Measurements from ENCODE around the gene ZNF397.

DNA sequence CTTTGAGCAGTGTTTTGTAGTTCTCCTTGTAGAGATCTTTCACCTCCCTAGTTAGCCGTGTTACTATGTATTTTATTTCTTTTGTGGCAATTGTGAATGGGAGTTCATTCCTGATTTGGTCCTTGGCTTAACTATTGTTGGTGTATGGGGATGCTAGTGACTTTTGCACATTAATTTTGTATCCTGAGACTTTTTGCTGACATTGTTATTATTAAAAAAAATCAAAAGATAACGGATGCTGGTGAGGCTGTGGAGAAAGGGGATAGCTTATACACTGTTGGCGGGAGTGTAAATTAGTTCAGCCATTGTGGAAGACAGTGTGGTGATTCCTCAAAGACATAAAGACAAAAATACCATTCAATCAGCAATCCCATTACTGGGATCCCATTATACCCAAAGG lies 17.0 kb upstream of the ZNF397 start:
- TF ChIP-seq POLR2A (IDR thresholded peaks at IDR 0.05; ENCODE audit: borderline replicate concordance, extremely low read depth, insufficient read depth, insufficient read length) (no peak), POLR2AphosphoS5 (IDR thresholded peaks at IDR 0.05; ENCODE audit: low read depth, low read length) (no peak), SP1 (IDR thresholded peaks at IDR 0.05; ENCODE audit: low read depth) (no peak)
- TF ChIP-seq, protein P1, sequence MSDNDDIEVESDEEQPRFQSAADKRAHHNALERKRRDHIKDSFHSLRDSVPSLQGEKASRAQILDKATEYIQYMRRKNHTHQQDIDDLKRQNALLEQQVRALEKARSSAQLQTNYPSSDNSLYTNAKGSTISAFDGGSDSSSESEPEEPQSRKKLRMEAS (IDR thresholded peaks at IDR 0.05): no peak
- TF ChIP-seq, protein P2, sequence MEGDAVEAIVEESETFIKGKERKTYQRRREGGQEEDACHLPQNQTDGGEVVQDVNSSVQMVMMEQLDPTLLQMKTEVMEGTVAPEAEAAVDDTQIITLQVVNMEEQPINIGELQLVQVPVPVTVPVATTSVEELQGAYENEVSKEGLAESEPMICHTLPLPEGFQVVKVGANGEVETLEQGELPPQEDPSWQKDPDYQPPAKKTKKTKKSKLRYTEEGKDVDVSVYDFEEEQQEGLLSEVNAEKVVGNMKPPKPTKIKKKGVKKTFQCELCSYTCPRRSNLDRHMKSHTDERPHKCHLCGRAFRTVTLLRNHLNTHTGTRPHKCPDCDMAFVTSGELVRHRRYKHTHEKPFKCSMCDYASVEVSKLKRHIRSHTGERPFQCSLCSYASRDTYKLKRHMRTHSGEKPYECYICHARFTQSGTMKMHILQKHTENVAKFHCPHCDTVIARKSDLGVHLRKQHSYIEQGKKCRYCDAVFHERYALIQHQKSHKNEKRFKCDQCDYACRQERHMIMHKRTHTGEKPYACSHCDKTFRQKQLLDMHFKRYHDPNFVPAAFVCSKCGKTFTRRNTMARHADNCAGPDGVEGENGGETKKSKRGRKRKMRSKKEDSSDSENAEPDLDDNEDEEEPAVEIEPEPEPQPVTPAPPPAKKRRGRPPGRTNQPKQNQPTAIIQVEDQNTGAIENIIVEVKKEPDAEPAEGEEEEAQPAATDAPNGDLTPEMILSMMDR (IDR thresholded peaks at IDR 0.05 in 2 of 3, conservative IDR thresholded peaks at IDR 0.05 in 1 of 3; ENCODE audit: borderline replicate concordance in 1 of 3, insufficient read depth in 1 of 3, low read depth in 2 of 3, low read length in 2 of 3): no peak
